Caco-2 (cell line): ENCODE results near the gene NEURL1B. TPM values are rescaled to one million over a fixed set of nuclear protein-coding genes. Genes with fewer than 3 reads are reported as not detected.

Experiments
- BruUV-seq: library from RNA; stranded (reverse); fragments of 400-500 nt; replicated peaks from 2 replicates; lab custom pipeline; 2021; lab: Mats Ljungman, UMichigan
- CTCF ChIA-PET: fragments of 300-600 bp; sonication (Branson Sonifier 250); formaldehyde crosslinking; loops from one replicate; lab custom pipeline; 2022; ENCODE audit warnings: antibody characterized with exemption; lab: Charles Lee
- POLR2A ChIA-PET: fragments of 300-600 bp; sonication (Branson Sonifier 250); formaldehyde crosslinking; loops from one replicate; lab custom pipeline; 2022; ENCODE audit warnings: antibody characterized with exemption; lab: Charles Lee
- DNase-seq, 2 experiments: peaks; one replicate each; pipeline versions ENCODE4 v3.0.0 to v3.0.0-alpha.2; 2020 to 2022
- H3K27me3 ChIP-seq: replicated peaks from 2 replicates; pipeline ENCODE4 v1.6.0; 2011; ENCODE audit warnings: low read length; ENCODE audit not compliant: control insufficient read depth, insufficient read depth
- H3K36me3 ChIP-seq: 2 replicates; pipeline ENCODE4 v1.5.1; 2011; ENCODE audit warnings: low read length; ENCODE audit not compliant: control insufficient read depth, insufficient read depth
- H3K4me1 ChIP-seq: fragments of 250-450 bp; sonication (Bioruptor Pico); 2 replicates; pipeline ENCODE4 v1.5.1; 2020; ENCODE audit warnings: mild to moderate bottlenecking
- H3K4me3 ChIP-seq: 2 replicates; pipeline ENCODE4 v1.5.1; 2011; ENCODE audit warnings: low read depth, mild to moderate bottlenecking, control low read depth, low read length
- H3K9me3 ChIP-seq: fragments of 250-450 bp; sonication (Bioruptor Pico); 2 replicates; pipeline ENCODE4 v1.5.1; 2020; ENCODE audit warnings: mild to moderate bottlenecking, moderate library complexity
- H3K27ac Mint-ChIP-seq: one replicate; pipeline ENCODE4 v1.8.0; 2022; ENCODE audit warnings: mixed read lengths; ENCODE audit not compliant: unreplicated experiment
- H3K27me3 Mint-ChIP-seq: one replicate; pipeline ENCODE4 v1.8.0; 2022; ENCODE audit warnings: mixed read lengths; ENCODE audit not compliant: insufficient read depth, unreplicated experiment
- H3K36me3 Mint-ChIP-seq: one replicate; pipeline ENCODE4 v1.8.0; 2022; ENCODE audit warnings: mild to moderate bottlenecking, mixed read lengths; ENCODE audit not compliant: insufficient read depth, unreplicated experiment
- H3K4me1 Mint-ChIP-seq: one replicate; pipeline ENCODE4 v1.8.0; 2022; ENCODE audit warnings: low read depth, mixed read lengths; ENCODE audit not compliant: unreplicated experiment
- H3K4me3 Mint-ChIP-seq: one replicate; pipeline ENCODE4 v1.8.0; 2022; ENCODE audit warnings: mild to moderate bottlenecking, moderate library complexity, mixed read lengths; ENCODE audit not compliant: unreplicated experiment
- H3K9me3 Mint-ChIP-seq: one replicate; pipeline ENCODE4 v1.8.0; 2022; ENCODE audit warnings: mixed read lengths; ENCODE audit not compliant: unreplicated experiment
- CTCF ChIP-seq, 2 experiments: fragments of 200-600 bp in 1 of 2; IDR thresholded peaks; 1 replicate in 1 of 2; 2 replicates in 1 of 2; pipeline versions ENCODE4 v1.5.1 to v1.8.0; 2011 to 2022; ENCODE audit warnings: antibody characterized with exemption in 1 of 2, control low read depth in 1 of 2, inconsistent platforms in 1 of 2, low read depth in 1 of 2, low read length in 1 of 2, mild to moderate bottlenecking in 1 of 2, moderate library complexity in 1 of 2; ENCODE audit not compliant: insufficient read depth in 1 of 2, severe bottlenecking in 1 of 2, unreplicated experiment in 1 of 2
- intact Hi-C: fragments of 100-400 bp; cut with micrococcal nuclease; formaldehyde crosslinking; loops from one replicate; pipeline ENCODE4 v1.10.0; 2022; ENCODE audit not compliant: unreplicated experiment
- total RNA-seq: library from RNA; stranded (reverse); gene quantifications from 2 replicates; pipeline ENCODE4 v1.2.3, GENCODE V29; 2022

NEURL1B gene
- total RNA-seq, 1 experiment from 2014 or later = 7.6 TPM

DNA sequence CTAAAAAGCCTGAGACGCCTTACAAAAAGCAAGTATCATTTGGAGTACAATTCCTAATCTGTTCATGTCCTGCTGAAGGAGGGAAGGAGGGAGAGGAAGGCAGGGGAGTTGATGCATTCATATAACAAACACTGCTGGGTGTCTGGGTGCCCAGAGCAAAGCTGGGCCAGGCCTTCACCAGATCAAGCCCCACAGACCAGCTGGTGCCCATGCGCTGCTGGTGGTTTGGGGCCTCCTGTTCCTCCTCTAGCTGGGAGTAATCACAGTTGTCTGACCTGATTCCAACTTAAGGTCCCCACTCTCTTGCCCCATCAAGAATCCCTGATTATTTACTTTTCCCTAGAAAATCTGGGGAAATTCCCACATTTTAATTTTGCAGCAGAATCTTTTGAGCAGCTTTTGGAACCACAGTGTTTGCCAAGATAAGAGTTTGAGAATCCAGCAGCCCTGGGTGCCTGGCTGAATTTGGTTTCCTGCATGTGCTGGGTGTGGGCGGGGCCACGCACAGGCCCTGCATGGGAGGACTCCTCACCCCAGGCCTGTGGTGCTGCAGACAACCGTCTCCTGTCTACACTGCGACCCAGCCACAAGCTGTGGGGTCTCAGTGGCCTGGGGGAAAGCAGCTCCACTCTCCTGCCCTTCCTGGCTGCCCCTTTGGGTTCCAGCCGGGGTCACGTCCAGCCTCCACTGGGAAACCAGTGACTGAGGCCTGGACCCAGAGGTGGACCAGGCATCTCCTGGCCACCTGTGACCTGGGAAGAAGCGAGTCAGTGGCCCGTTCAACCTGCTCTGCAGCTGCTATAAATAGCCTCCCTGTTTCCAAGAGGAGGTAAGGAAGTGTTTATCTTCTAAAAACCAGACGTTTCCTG lies 47.5 kb downstream of the NEURL1B start:
- BruUV-seq = no TSS peak
- Histone ChIP-seq H3K27me3 (no peaks in the 10 kb centered on the region), H3K4me1 (peaks cover 42% of the 10 kb centered on the region), H3K4me3 (no peak overlapping the region), H3K36me3 (no peaks in the 10 kb centered on the region), H3K9me3 (no peaks in the 10 kb centered on the region)
- no peak for TF ChIP-seq CTCF (IDR thresholded peaks at IDR 0.05; ENCODE audit: insufficient read depth in 1 of 2, low read depth in 1 of 2, low read length in 1 of 2, severe bottlenecking in 1 of 2, unreplicated experiment in 1 of 2)
- Mint-ChIP-seq H3K4me3 (no peak overlapping the region), H3K27ac (peak overlapping the region; percentile 69), H3K4me1 (peaks cover 36% of the 10 kb centered on the region), H3K9me3 (no peaks in the 10 kb centered on the region), H3K27me3 (no peaks in the 10 kb centered on the region), H3K36me3 (peaks cover 10% of the 10 kb centered on the region)
- ChIA-PET POLR2A (no interaction called here), CTCF (no interaction called here)
- DNase-seq = peak in 1 of 2 experiments; percentile 43
- intact Hi-C loops = no loop called here

DNA sequence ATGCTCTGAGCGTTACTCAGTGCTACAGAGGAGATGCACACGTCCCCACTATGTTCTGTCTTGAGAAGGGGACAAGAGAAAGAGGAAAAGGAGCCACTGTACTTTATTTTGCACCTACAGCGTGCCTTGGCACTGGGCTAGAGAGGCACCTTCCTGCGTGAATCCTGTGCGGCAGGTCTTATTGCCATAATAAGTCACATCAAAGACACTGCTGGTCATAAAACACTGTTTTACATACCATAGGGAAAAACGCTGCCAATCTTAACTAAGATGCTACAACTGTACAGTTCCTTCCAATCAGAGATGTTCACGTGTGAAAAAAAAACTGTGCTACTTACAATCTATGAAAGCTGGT lies 48.1 kb downstream of the NEURL1B start:
- POLR2A ChIA-PET = no interaction called here
- no TSS peak for BruUV-seq
- no peaks in the 10 kb centered on the region for H3K36me3 ChIP-seq
- no peak for TF ChIP-seq CTCF (IDR thresholded peaks at IDR 0.05; ENCODE audit: insufficient read depth in 1 of 2, low read depth in 1 of 2, low read length in 1 of 2, severe bottlenecking in 1 of 2, unreplicated experiment in 1 of 2)
- Mint-ChIP-seq H3K27me3 (no peaks in the 10 kb centered on the region), H3K9me3 (no peaks in the 10 kb centered on the region), H3K4me1 (peaks cover 36% of the 10 kb centered on the region), H3K4me3 (no peak overlapping the region), H3K36me3 (peaks cover 11% of the 10 kb centered on the region), H3K27ac (peak overlapping the region; percentile 69)
- no peaks in the 10 kb centered on the region for H3K27me3 ChIP-seq
- no peak overlapping the region for H3K4me3 ChIP-seq
- intact Hi-C loops = no loop called here
- peaks cover 42% of the 10 kb centered on the region for H3K4me1 ChIP-seq
- CTCF ChIA-PET = no interaction called here
- no peaks in the 10 kb centered on the region for H3K9me3 ChIP-seq
- DNase-seq = no peak

DNA sequence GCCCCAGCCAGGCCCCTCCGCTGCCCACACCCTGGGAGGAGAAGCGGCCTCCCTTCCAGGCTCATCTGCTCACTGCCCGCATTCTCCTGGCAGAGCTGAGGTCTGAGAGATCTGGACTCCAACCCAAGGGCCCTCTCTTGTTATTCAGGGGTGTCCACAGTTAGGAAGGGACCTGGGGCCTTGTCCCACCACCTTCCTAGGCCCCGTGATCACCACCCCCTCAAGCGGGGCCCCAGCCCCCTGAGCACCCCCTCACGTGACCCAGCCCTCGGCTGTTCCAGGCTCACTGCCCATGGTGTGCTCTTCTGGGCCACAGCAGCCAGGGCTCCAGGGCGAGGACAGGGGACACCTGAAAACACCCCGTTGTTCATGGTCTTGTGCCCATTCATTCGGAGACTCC lies 48.7 kb downstream of the NEURL1B start:
- Histone ChIP-seq H3K4me1 (peaks cover 42% of the 10 kb centered on the region), H3K9me3 (no peaks in the 10 kb centered on the region), H3K4me3 (no peak overlapping the region), H3K27me3 (no peaks in the 10 kb centered on the region), H3K36me3 (no peaks in the 10 kb centered on the region)
- no TSS peak for BruUV-seq
- Mint-ChIP-seq H3K36me3 (peaks cover 17% of the 10 kb centered on the region), H3K27me3 (no peaks in the 10 kb centered on the region), H3K27ac (no peak overlapping the region), H3K4me3 (no peak overlapping the region), H3K9me3 (no peaks in the 10 kb centered on the region), H3K4me1 (peaks cover 36% of the 10 kb centered on the region)
- ChIA-PET CTCF (no interaction called here), POLR2A (no interaction called here)
- no peak for TF ChIP-seq CTCF (IDR thresholded peaks at IDR 0.05; ENCODE audit: insufficient read depth in 1 of 2, low read depth in 1 of 2, low read length in 1 of 2, severe bottlenecking in 1 of 2, unreplicated experiment in 1 of 2)
- intact Hi-C loops = no loop called here
- no peak for DNase-seq
